ENCODE results near the gene DHX32.

DNA sequence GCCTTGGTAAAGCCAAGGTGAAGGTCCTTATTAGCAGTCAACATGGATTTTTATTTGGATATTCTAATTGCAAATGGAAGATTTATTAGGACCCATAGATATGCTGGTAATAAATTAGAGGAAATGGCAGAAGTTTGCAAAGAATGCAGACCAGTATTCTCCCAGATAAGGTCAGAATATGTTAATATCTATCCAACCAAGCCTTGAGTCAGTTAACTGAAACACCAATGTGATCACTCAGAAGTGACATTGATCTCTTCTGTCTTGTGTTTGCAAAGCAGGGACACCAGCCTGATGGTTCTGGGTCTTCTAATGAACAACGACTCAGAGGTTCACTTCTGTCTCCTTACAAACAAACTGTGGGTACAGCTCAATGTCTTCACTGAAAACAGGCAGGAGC lies 79.5 kb downstream of the DHX32 start:
- TF ChIP-seq POLR2A (IDR thresholded peaks at IDR 0.05): no peak
- TF ChIP-seq, protein P1, sequence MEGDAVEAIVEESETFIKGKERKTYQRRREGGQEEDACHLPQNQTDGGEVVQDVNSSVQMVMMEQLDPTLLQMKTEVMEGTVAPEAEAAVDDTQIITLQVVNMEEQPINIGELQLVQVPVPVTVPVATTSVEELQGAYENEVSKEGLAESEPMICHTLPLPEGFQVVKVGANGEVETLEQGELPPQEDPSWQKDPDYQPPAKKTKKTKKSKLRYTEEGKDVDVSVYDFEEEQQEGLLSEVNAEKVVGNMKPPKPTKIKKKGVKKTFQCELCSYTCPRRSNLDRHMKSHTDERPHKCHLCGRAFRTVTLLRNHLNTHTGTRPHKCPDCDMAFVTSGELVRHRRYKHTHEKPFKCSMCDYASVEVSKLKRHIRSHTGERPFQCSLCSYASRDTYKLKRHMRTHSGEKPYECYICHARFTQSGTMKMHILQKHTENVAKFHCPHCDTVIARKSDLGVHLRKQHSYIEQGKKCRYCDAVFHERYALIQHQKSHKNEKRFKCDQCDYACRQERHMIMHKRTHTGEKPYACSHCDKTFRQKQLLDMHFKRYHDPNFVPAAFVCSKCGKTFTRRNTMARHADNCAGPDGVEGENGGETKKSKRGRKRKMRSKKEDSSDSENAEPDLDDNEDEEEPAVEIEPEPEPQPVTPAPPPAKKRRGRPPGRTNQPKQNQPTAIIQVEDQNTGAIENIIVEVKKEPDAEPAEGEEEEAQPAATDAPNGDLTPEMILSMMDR (IDR thresholded peaks at IDR 0.05 in 4 of 5, conservative IDR thresholded peaks at IDR 0.05 in 1 of 5): no peak

All from gastrocnemius medialis (tissue), 4 donors.